ENCODE measurements around the gene DDX27. TPM values are rescaled to one million over a fixed set of nuclear protein-coding genes. Genes with fewer than 3 reads are reported as not detected.

The DDX27 gene
- total and polyA plus RNA-seq, 4 donors: 8.8 to 16.0 (median 13.0) TPM

DNA sequence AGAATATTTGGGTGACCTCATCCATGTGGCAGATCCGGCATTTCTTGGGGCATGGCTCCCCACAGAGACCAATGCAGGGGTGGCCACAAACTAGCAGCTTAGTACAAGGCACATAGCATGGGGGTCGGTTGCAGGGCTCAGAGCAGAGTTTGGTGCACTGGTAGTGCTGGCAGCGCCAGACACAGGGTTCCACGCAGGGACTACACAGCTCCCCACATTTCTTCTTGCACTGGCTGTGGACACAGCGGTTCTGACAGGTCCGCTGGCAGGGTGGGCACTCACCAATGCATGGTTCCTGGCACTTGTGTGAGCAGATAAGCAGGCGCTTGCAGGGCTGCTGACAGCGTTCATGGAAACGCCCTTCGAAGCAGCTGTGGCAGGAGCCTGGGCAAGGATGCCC is 29.1 kb downstream of the DDX27 start:
- Histone ChIP-seq H3K9me3 (ENCODE audit: control insufficient read depth in 4 of 4, low read length in 3 of 4) (no peaks in the 10 kb centered on the region), H3K4me3 (ENCODE audit: low read depth in 1 of 3, low read length in 3 of 3) (no peak overlapping the region), H3K27me3 (ENCODE audit: control insufficient read depth in 4 of 4, insufficient read depth in 4 of 4, low read length in 3 of 4) (no peaks in the 10 kb centered on the region), H3K36me3 (ENCODE audit: control insufficient read depth in 4 of 4, insufficient read depth in 3 of 4, low read depth in 1 of 4, low read length in 3 of 4) (peaks cover 17 to 90% (median 62%) of the 10 kb centered on the region in 4 donors), H3K9ac (ENCODE audit: low read depth in 1 of 2, low read length in 2 of 2) (no peak overlapping the region), H3K27ac (ENCODE audit: low read depth in 1 of 2, low read length in 2 of 2) (no peak overlapping the region), H3K4me1 (ENCODE audit: control insufficient read depth in 4 of 4, insufficient read depth in 4 of 4, low read length in 3 of 4) (no peaks in the 10 kb centered on the region)
- TF ChIP-seq RAD21 (IDR thresholded peaks at IDR 0.05): no peak
- TF ChIP-seq, protein P1, sequence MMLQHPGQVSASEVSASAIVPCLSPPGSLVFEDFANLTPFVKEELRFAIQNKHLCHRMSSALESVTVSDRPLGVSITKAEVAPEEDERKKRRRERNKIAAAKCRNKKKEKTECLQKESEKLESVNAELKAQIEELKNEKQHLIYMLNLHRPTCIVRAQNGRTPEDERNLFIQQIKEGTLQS (IDR thresholded peaks at IDR 0.05): no peak
- TF ChIP-seq JUND (IDR thresholded peaks at IDR 0.05): no peak
- no peak for TF ChIP-seq TAF1 (conservative IDR thresholded peaks at IDR 0.05)
- TF ChIP-seq NR2F2 (IDR thresholded peaks at IDR 0.05): no peak
- no peak for TF ChIP-seq YY1 (IDR thresholded peaks at IDR 0.05)
- TF ChIP-seq EGR1 (IDR thresholded peaks at IDR 0.05; ENCODE audit: low read depth in 2 of 2): no peak
- TF ChIP-seq, protein P2, sequence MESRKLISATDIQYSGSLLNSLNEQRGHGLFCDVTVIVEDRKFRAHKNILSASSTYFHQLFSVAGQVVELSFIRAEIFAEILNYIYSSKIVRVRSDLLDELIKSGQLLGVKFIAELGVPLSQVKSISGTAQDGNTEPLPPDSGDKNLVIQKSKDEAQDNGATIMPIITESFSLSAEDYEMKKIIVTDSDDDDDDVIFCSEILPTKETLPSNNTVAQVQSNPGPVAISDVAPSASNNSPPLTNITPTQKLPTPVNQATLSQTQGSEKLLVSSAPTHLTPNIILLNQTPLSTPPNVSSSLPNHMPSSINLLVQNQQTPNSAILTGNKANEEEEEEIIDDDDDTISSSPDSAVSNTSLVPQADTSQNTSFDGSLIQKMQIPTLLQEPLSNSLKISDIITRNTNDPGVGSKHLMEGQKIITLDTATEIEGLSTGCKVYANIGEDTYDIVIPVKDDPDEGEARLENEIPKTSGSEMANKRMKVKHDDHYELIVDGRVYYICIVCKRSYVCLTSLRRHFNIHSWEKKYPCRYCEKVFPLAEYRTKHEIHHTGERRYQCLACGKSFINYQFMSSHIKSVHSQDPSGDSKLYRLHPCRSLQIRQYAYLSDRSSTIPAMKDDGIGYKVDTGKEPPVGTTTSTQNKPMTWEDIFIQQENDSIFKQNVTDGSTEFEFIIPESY (IDR thresholded peaks at IDR 0.05): no peak
- no peak for TF ChIP-seq FOXA1 (IDR thresholded peaks at IDR 0.05)
- no peak for TF ChIP-seq RXRA (IDR thresholded peaks at IDR 0.05)
- no peak for TF ChIP-seq HNF4G (IDR thresholded peaks at IDR 0.05)
- WGBS: 91% methylated on average over 10 of the region's 10 CpGs
- DNase-seq (ENCODE audit: low spot score): no peak

DNA sequence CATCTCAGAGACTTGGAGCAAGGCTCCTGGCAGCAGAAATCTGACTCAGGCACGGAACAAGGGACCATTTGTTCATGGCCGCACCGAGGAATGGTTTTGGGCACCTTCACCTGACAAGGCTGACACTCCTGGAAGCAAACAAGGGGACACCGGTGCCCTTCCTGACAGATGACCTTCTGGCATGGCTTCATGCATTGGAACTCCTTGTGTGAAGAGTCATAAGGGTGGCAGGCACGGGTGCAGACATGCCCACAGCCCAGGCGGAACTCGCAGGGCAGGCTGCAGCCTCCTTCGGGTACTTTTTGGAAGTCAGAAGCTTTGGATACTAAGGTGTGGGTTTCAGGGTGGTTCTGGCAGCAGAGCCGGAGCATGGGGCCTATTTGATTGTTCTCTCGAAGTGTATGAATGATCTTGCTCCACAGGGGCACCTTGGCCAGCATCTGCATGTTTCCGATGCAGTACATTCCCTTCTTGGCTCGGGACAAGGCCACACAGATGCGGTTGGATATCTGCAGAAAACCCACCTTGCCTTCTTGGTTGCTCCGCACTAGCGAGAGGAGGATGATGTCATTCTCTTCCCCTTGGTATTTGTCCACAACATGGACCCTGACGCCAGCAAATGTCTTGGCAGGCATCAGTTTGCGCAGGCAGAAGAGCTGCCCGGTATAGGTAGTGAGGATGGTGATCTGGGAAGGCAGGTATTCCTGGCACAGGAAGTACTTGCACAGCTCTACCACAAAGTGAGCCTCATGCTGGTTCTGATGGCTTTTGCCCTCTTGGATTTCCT is 29.9 kb downstream of the DDX27 start:
- TF ChIP-seq NR2F2 (IDR thresholded peaks at IDR 0.05) (no peak), JUND (IDR thresholded peaks at IDR 0.05) (no peak), FOXA2 (IDR thresholded peaks at IDR 0.05) (no peak), RAD21 (IDR thresholded peaks at IDR 0.05) (no peak), GABPA (IDR thresholded peaks at IDR 0.05 in 1 of 2, conservative IDR thresholded peaks at IDR 0.05 in 1 of 2) (no peak), HNF4A (conservative IDR thresholded peaks at IDR 0.05) (no peak), RXRA (IDR thresholded peaks at IDR 0.05) (no peak), EGR1 (IDR thresholded peaks at IDR 0.05; ENCODE audit: low read depth in 2 of 2) (no peak)
- TF ChIP-seq, protein P3, sequence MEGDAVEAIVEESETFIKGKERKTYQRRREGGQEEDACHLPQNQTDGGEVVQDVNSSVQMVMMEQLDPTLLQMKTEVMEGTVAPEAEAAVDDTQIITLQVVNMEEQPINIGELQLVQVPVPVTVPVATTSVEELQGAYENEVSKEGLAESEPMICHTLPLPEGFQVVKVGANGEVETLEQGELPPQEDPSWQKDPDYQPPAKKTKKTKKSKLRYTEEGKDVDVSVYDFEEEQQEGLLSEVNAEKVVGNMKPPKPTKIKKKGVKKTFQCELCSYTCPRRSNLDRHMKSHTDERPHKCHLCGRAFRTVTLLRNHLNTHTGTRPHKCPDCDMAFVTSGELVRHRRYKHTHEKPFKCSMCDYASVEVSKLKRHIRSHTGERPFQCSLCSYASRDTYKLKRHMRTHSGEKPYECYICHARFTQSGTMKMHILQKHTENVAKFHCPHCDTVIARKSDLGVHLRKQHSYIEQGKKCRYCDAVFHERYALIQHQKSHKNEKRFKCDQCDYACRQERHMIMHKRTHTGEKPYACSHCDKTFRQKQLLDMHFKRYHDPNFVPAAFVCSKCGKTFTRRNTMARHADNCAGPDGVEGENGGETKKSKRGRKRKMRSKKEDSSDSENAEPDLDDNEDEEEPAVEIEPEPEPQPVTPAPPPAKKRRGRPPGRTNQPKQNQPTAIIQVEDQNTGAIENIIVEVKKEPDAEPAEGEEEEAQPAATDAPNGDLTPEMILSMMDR (IDR thresholded peaks at IDR 0.05; ENCODE audit: low read depth, low read length, missing input control): no peak
- TF ChIP-seq, protein P1 (IDR thresholded peaks at IDR 0.05): no peak
- TF ChIP-seq, protein P4, sequence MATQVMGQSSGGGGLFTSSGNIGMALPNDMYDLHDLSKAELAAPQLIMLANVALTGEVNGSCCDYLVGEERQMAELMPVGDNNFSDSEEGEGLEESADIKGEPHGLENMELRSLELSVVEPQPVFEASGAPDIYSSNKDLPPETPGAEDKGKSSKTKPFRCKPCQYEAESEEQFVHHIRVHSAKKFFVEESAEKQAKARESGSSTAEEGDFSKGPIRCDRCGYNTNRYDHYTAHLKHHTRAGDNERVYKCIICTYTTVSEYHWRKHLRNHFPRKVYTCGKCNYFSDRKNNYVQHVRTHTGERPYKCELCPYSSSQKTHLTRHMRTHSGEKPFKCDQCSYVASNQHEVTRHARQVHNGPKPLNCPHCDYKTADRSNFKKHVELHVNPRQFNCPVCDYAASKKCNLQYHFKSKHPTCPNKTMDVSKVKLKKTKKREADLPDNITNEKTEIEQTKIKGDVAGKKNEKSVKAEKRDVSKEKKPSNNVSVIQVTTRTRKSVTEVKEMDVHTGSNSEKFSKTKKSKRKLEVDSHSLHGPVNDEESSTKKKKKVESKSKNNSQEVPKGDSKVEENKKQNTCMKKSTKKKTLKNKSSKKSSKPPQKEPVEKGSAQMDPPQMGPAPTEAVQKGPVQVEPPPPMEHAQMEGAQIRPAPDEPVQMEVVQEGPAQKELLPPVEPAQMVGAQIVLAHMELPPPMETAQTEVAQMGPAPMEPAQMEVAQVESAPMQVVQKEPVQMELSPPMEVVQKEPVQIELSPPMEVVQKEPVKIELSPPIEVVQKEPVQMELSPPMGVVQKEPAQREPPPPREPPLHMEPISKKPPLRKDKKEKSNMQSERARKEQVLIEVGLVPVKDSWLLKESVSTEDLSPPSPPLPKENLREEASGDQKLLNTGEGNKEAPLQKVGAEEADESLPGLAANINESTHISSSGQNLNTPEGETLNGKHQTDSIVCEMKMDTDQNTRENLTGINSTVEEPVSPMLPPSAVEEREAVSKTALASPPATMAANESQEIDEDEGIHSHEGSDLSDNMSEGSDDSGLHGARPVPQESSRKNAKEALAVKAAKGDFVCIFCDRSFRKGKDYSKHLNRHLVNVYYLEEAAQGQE (IDR thresholded peaks at IDR 0.05): no peak
- no peak overlapping the region for H3K4me3 ChIP-seq (ENCODE audit: low read depth in 1 of 3, low read length in 3 of 3)
- WGBS: 94% methylated on average over 18 of the region's 18 CpGs
- H3K9ac ChIP-seq (ENCODE audit: low read depth in 1 of 2, low read length in 2 of 2): no peak overlapping the region
- H3K36me3 ChIP-seq (ENCODE audit: control insufficient read depth in 4 of 4, insufficient read depth in 3 of 4, low read depth in 1 of 4, low read length in 3 of 4): peaks cover 18 to 90% (median 60%) of the 10 kb centered on the region in 4 donors
- no peaks in the 10 kb centered on the region for H3K27me3 ChIP-seq (ENCODE audit: control insufficient read depth in 4 of 4, insufficient read depth in 4 of 4, low read length in 3 of 4)
- H3K9me3 ChIP-seq (ENCODE audit: control insufficient read depth in 4 of 4, low read length in 3 of 4): no peaks in the 10 kb centered on the region
- H3K4me1 ChIP-seq (ENCODE audit: control insufficient read depth in 4 of 4, insufficient read depth in 4 of 4, low read length in 3 of 4): no peaks in the 10 kb centered on the region
- DNase-seq (ENCODE audit: low spot score): no peak
- no peak overlapping the region for H3K27ac ChIP-seq (ENCODE audit: low read depth in 1 of 2, low read length in 2 of 2)
